Astrocyte (in vitro differentiated cells and primary cell): ENCODE data around the gene MLN. TPM values are rescaled to one million over a fixed set of nuclear protein-coding genes. Genes with fewer than 3 reads are reported as not detected.

Source experiments
- DNase-seq: peaks from one replicate; pipeline ENCODE4 v3.0.0-alpha.2; 2010; ENCODE audit warnings: low read depth
- FAIRE-seq: peaks from 2 replicates; lab custom pipeline; 2011; peaks lifted over from hg19 to GRCh38; lab: Jason Lieb, UNC
- H2AFZ ChIP-seq: 2 replicates; pipeline ENCODE4 v1.6.0; 2012; ENCODE audit warnings: low read depth, low read length, inconsistent platforms
- H3K27ac ChIP-seq: 2 replicates; pipeline ENCODE4 v1.5.1; 2011; ENCODE audit warnings: low read depth, low read length, inconsistent platforms
- H3K27me3 ChIP-seq: 2 replicates; pipeline ENCODE4 v1.6.0; 2011; ENCODE audit warnings: low read length, inconsistent platforms; ENCODE audit not compliant: insufficient read depth
- H3K36me3 ChIP-seq: 2 replicates; pipeline ENCODE4 v1.5.1; 2011; ENCODE audit warnings: low read length, inconsistent platforms; ENCODE audit not compliant: insufficient read depth
- H3K4me1 ChIP-seq: 2 replicates; pipeline ENCODE4 v1.5.1; 2011; ENCODE audit warnings: low read length, inconsistent platforms; ENCODE audit not compliant: insufficient read depth
- H3K4me2 ChIP-seq: 2 replicates; pipeline ENCODE4 v1.6.0; 2012; ENCODE audit warnings: low read length, inconsistent platforms
- H3K4me3 ChIP-seq: 2 replicates; pipeline ENCODE4 v1.5.1; 2011; ENCODE audit warnings: low read depth, mild to moderate bottlenecking, low read length, inconsistent platforms; ENCODE audit not compliant: insufficient read depth
- H3K79me2 ChIP-seq: 2 replicates; pipeline ENCODE4 v1.6.0; 2012; ENCODE audit warnings: mild to moderate bottlenecking, low read length, inconsistent platforms; ENCODE audit not compliant: insufficient read depth
- H3K9ac ChIP-seq: 2 replicates; pipeline ENCODE4 v1.6.0; 2012; ENCODE audit warnings: mild to moderate bottlenecking, low read length, inconsistent platforms
- H3K9me3 ChIP-seq: 2 replicates; pipeline ENCODE4 v1.5.1; 2012; ENCODE audit warnings: low read depth, mild to moderate bottlenecking, low read length, inconsistent platforms; ENCODE audit not compliant: insufficient read depth
- H4K20me1 ChIP-seq: 2 replicates; pipeline ENCODE4 v1.6.0; 2012; ENCODE audit warnings: low read length, inconsistent platforms; ENCODE audit not compliant: insufficient read depth
- H3K27ac Mint-ChIP-seq: one replicate; pipeline ENCODE4 v1.8.0; 2021; ENCODE audit warnings: mild to moderate bottlenecking, mixed read lengths; ENCODE audit not compliant: unreplicated experiment
- H3K27me3 Mint-ChIP-seq: one replicate; pipeline ENCODE4 v1.8.0; 2021; ENCODE audit warnings: low read depth, mixed read lengths; ENCODE audit not compliant: unreplicated experiment
- H3K36me3 Mint-ChIP-seq: one replicate; pipeline ENCODE4 v1.8.0; 2021; ENCODE audit warnings: low read depth, mixed read lengths; ENCODE audit not compliant: unreplicated experiment
- H3K4me1 Mint-ChIP-seq: one replicate; pipeline ENCODE4 v1.8.0; 2021; ENCODE audit warnings: low read depth, mixed read lengths; ENCODE audit not compliant: unreplicated experiment
- H3K4me3 Mint-ChIP-seq: one replicate; pipeline ENCODE4 v1.8.0; 2021; ENCODE audit warnings: mild to moderate bottlenecking, moderate library complexity, mixed read lengths; ENCODE audit not compliant: unreplicated experiment
- H3K9me3 Mint-ChIP-seq: one replicate; pipeline ENCODE4 v1.8.0; 2021; ENCODE audit warnings: mild to moderate bottlenecking, mixed read lengths; ENCODE audit not compliant: unreplicated experiment
- CTCF ChIP-seq: IDR thresholded peaks from 2 replicates; pipeline ENCODE4 v1.5.1; 2011; ENCODE audit warnings: low read depth, mild to moderate bottlenecking, inconsistent platforms, low read length, moderate library complexity; ENCODE audit not compliant: insufficient read depth
- EZH2 ChIP-seq: IDR thresholded peaks from 2 replicates; pipeline ENCODE4 v1.6.1; 2012; ENCODE audit warnings: mild to moderate bottlenecking, low read length, inconsistent platforms; ENCODE audit not compliant: insufficient read depth
- total RNA-seq: library from RNA; stranded (reverse); gene quantifications from 2 replicates; pipeline ENCODE4 v1.2.1, GENCODE V29; 2021

Gene MLN
- total RNA-seq, 1 donor from 2014 or later, result not detected

- no peak overlapping the region for H2AFZ ChIP-seq
- no peak overlapping the region for H3K4me3 Mint-ChIP-seq
- TF ChIP-seq EZH2 (no peak), CTCF (no peak)
- FAIRE-seq, result no peak
- no peak overlapping the region for H3K9ac ChIP-seq
- peaks cover 36% of the 10 kb centered on the region for H4K20me1 ChIP-seq
- H3K79me2 ChIP-seq, result peaks cover 6% of the 10 kb centered on the region
- no peaks in the 10 kb centered on the region for H3K9me3 ChIP-seq
- peaks cover 23% of the 10 kb centered on the region for H3K4me1 ChIP-seq
- no peak overlapping the region for H3K27ac ChIP-seq
- peaks cover 34% of the 10 kb centered on the region for H3K36me3 Mint-ChIP-seq
- H3K27me3 ChIP-seq, result no peaks in the 10 kb centered on the region
- peaks cover 24% of the 10 kb centered on the region for H3K4me1 Mint-ChIP-seq
- H3K27me3 Mint-ChIP-seq, result no peaks in the 10 kb centered on the region
- H3K4me3 ChIP-seq, result no peak overlapping the region
- no peak overlapping the region for H3K27ac Mint-ChIP-seq
- no peak overlapping the region for H3K4me2 ChIP-seq
- no peak for DNase-seq
- H3K9me3 Mint-ChIP-seq, result no peaks in the 10 kb centered on the region
- H3K36me3 ChIP-seq, result peaks cover 56% of the 10 kb centered on the region
Measured at GRCh38 chr6:33776764-33777163, 27.0 kb downstream of the MLN start.

- peaks cover 56% of the 10 kb centered on the region for H3K36me3 ChIP-seq
- Mint-ChIP-seq H3K27ac (no peak overlapping the region), H3K4me1 (peaks cover 20% of the 10 kb centered on the region), H3K27me3 (no peaks in the 10 kb centered on the region), H3K36me3 (peaks cover 33% of the 10 kb centered on the region), H3K9me3 (no peaks in the 10 kb centered on the region), H3K4me3 (no peak overlapping the region)
- H3K9me3 ChIP-seq, result no peaks in the 10 kb centered on the region
- H2AFZ ChIP-seq, result no peak overlapping the region
- H3K79me2 ChIP-seq, result peaks cover 6% of the 10 kb centered on the region
- H3K4me3 ChIP-seq, result no peak overlapping the region
- FAIRE-seq (no peak), DNase-seq (no peak)
- H3K4me2 ChIP-seq, result no peak overlapping the region
- H4K20me1 ChIP-seq, result peaks cover 35% of the 10 kb centered on the region
- H3K9ac ChIP-seq, result no peak overlapping the region
- no peak overlapping the region for H3K27ac ChIP-seq
- no peak for TF ChIP-seq EZH2
- TF ChIP-seq CTCF, result no peak
- peaks cover 21% of the 10 kb centered on the region for H3K4me1 ChIP-seq
- H3K27me3 ChIP-seq, result no peaks in the 10 kb centered on the region
Measured at GRCh38 chr6:33776186-33776585, 27.6 kb downstream of the MLN start.

- Histone ChIP-seq H3K4me2 (no peak overlapping the region), H3K36me3 (peaks cover 48% of the 10 kb centered on the region), H3K27ac (no peak overlapping the region), H2AFZ (no peak overlapping the region), H3K4me3 (no peak overlapping the region), H3K79me2 (no peaks in the 10 kb centered on the region), H3K9ac (no peak overlapping the region), H3K4me1 (peaks cover 28% of the 10 kb centered on the region), H3K27me3 (no peaks in the 10 kb centered on the region), H3K9me3 (no peaks in the 10 kb centered on the region), H4K20me1 (peaks cover 24% of the 10 kb centered on the region)
- TF ChIP-seq CTCF, result no peak
- no peak for TF ChIP-seq EZH2
- DNase-seq (no peak), FAIRE-seq (no peak)
- Mint-ChIP-seq H3K4me3 (no peak overlapping the region), H3K27me3 (no peaks in the 10 kb centered on the region), H3K27ac (no peak overlapping the region), H3K4me1 (peaks cover 29% of the 10 kb centered on the region), H3K36me3 (peaks cover 25% of the 10 kb centered on the region), H3K9me3 (no peaks in the 10 kb centered on the region)
Measured at GRCh38 chr6:33774774-33775173, 29.0 kb downstream of the MLN start.
